Measurements from ENCODE around the gene CLIC5. TPM values are rescaled to one million over a fixed set of nuclear protein-coding genes. Genes with fewer than 3 reads are reported as not detected.

CLIC5 gene
- polyA plus RNA-seq, 1 donor (not counting 4 experiments of a cell fraction or from before 2014, with no cell fraction given) = 0.09 TPM

DNA sequence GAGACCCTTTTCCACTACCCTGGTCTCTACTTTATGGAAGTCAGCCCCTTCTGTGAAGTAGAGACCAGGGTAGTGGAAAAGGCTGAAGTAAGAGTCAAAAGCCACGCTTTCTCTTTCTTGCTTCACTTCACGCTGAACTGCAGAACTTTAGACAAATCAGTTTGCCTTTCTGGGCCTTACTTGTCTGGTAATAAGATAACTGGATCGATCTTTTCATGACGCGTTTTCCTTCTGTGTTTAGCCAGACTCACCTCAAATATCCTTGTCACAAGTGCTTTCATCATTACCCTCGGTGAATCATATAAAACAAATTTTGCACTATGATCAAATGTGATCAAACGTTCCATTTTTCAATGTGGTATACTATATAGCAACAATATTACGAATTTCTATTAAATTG, 170.7 kb downstream of the CLIC5 start:
- Histone ChIP-seq H3K9me3 (ENCODE audit: control insufficient read depth, low read depth, low read length) (no peaks in the 10 kb centered on the region), H3K79me2 (ENCODE audit: control insufficient read depth, insufficient read depth, low read length) (no peaks in the 10 kb centered on the region), H3K36me3 (ENCODE audit: control insufficient read depth in 2 of 2, extremely low read depth in 1 of 2, insufficient read depth in 2 of 2, low read length in 2 of 2) (no peaks in the 10 kb centered on the region), H3K27me3 (ENCODE audit: control insufficient read depth, extremely low read depth, insufficient read depth, low read length) (no peaks in the 10 kb centered on the region), H3K9ac (ENCODE audit: control insufficient read depth, extremely low read depth, insufficient read depth, low read length) (no peak overlapping the region), H3K27ac (ENCODE audit: control insufficient read depth, insufficient read depth, low read length) (no peak overlapping the region), H3K9me1 (ENCODE audit: control insufficient read depth, extremely low read depth, insufficient read depth, low read length) (no peaks in the 10 kb centered on the region), H4K20me1 (ENCODE audit: control insufficient read depth, extremely low read depth, insufficient read depth, low read length) (no peaks in the 10 kb centered on the region), H3K4me3 (ENCODE audit: control insufficient read depth in 2 of 3, extremely low read depth in 1 of 3, insufficient read depth in 2 of 3, low read depth in 1 of 3, low read length in 3 of 3) (no peak overlapping the region), H2AFZ (ENCODE audit: control insufficient read depth, low read length) (no peak overlapping the region), H3K4me1 (ENCODE audit: control insufficient read depth, extremely low read depth, insufficient read depth, low read length) (no peaks in the 10 kb centered on the region), H3K4me2 (ENCODE audit: control insufficient read depth, extremely low read depth, insufficient read depth, low read depth, low read length) (no peak overlapping the region)
- FAIRE-seq (no peak), DNase-seq (ENCODE audit: low read depth, low spot score) (no peak)
- TF ChIP-seq, protein P1, sequence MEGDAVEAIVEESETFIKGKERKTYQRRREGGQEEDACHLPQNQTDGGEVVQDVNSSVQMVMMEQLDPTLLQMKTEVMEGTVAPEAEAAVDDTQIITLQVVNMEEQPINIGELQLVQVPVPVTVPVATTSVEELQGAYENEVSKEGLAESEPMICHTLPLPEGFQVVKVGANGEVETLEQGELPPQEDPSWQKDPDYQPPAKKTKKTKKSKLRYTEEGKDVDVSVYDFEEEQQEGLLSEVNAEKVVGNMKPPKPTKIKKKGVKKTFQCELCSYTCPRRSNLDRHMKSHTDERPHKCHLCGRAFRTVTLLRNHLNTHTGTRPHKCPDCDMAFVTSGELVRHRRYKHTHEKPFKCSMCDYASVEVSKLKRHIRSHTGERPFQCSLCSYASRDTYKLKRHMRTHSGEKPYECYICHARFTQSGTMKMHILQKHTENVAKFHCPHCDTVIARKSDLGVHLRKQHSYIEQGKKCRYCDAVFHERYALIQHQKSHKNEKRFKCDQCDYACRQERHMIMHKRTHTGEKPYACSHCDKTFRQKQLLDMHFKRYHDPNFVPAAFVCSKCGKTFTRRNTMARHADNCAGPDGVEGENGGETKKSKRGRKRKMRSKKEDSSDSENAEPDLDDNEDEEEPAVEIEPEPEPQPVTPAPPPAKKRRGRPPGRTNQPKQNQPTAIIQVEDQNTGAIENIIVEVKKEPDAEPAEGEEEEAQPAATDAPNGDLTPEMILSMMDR (optimal IDR thresholded peaks at IDR 0.05 in 1 of 3, IDR thresholded peaks at IDR 0.05 in 1 of 3, conservative IDR thresholded peaks at IDR 0.05 in 1 of 3; ENCODE audit: extremely low read depth in 1 of 3, insufficient read depth in 2 of 3, low read length in 3 of 3) = no peak
- no peak for TF ChIP-seq EZH2 (IDR thresholded peaks at IDR 0.05; ENCODE audit: low read length)
- dilution Hi-C loops (cut with MboI; ENCODE audit: extremely low pct_ligation_motif_present, low sequenced_read_pairs) = no loop called here

DNA sequence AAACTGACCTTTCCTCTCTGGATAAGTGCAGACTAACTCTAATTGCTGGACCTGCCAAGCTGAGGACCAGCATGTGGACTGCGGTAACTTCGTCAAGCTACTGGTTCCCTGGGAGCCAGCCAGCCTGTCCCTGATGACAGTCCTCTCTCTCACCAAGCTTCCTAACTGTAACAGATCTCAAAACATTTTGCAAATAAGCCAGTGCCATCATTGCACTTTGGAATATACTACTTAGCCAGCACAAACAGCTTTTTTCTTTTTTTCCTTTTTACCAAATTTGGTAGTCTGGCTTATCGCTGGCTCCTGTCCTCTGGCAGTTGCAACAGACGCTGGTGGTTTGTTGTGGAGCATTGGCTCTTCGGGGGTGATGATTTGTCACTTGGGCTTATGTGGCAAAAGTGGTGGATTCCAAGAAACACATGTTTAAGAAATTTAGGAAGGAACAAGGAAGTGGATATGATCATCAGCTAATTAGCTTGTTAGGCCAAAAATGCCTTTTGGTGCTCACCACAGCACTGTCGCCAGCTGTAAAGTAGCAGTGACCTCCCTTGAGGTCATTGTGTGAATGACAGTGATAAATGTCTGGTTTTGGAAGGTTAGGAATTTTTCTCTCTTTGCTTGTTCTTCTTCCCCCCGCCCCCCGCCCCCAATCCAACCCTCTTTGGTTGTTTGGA, 171.7 kb downstream of the CLIC5 start:
- no peak for DNase-seq (ENCODE audit: low read depth, low spot score)
- no peak for FAIRE-seq

More for the DNA sequence above, 171.7 kb downstream of the CLIC5 start:
- Histone ChIP-seq H4K20me1 (ENCODE audit: control insufficient read depth, extremely low read depth, insufficient read depth, low read length) (no peaks in the 10 kb centered on the region), H3K4me2 (ENCODE audit: control insufficient read depth, extremely low read depth, insufficient read depth, low read depth, low read length) (no peak overlapping the region), H3K36me3 (ENCODE audit: control insufficient read depth in 2 of 2, extremely low read depth in 1 of 2, insufficient read depth in 2 of 2, low read length in 2 of 2) (no peaks in the 10 kb centered on the region), H3K4me3 (ENCODE audit: control insufficient read depth in 2 of 3, extremely low read depth in 1 of 3, insufficient read depth in 2 of 3, low read depth in 1 of 3, low read length in 3 of 3) (no peak overlapping the region), H3K27me3 (ENCODE audit: control insufficient read depth, extremely low read depth, insufficient read depth, low read length) (no peaks in the 10 kb centered on the region), H3K79me2 (ENCODE audit: control insufficient read depth, insufficient read depth, low read length) (no peaks in the 10 kb centered on the region), H2AFZ (ENCODE audit: control insufficient read depth, low read length) (no peak overlapping the region), H3K9me3 (ENCODE audit: control insufficient read depth, low read depth, low read length) (no peaks in the 10 kb centered on the region), H3K27ac (ENCODE audit: control insufficient read depth, insufficient read depth, low read length) (no peak overlapping the region), H3K4me1 (ENCODE audit: control insufficient read depth, extremely low read depth, insufficient read depth, low read length) (no peaks in the 10 kb centered on the region), H3K9me1 (ENCODE audit: control insufficient read depth, extremely low read depth, insufficient read depth, low read length) (no peaks in the 10 kb centered on the region), H3K9ac (ENCODE audit: control insufficient read depth, extremely low read depth, insufficient read depth, low read length) (no peak overlapping the region)
- dilution Hi-C loops (cut with MboI; ENCODE audit: extremely low pct_ligation_motif_present, low sequenced_read_pairs) = no loop called here
- no peak for TF ChIP-seq EZH2 (IDR thresholded peaks at IDR 0.05; ENCODE audit: low read length)
- TF ChIP-seq, protein P1 (optimal IDR thresholded peaks at IDR 0.05 in 1 of 3, IDR thresholded peaks at IDR 0.05 in 1 of 3, conservative IDR thresholded peaks at IDR 0.05 in 1 of 3; ENCODE audit: extremely low read depth in 1 of 3, insufficient read depth in 2 of 3, low read length in 3 of 3) = no peak
